8988T (cell line): ENCODE measurements around the gene RGS5.

ENCODE experiments used
- DNase-seq: peaks from one replicate; pipeline ENCODE4 v3.0.0; 2011

Gene RGS5

GRCh38 chr1:163141556-163141955, 61.2 kb downstream of the RGS5 start:
- DNase-seq: no peak

GRCh38 chr1:163137556-163138265, 65.0 kb downstream of the RGS5 start:
- DNase-seq: no peak

- DNase-seq: no peak
These were observed 70.7 kb downstream of the RGS5 start for GRCh38 chr1:163131981-163132380.

- no peak for DNase-seq
These were observed 72.4 kb downstream of the RGS5 start for GRCh38 chr1:163130225-163130856.

- DNase-seq: no peak
These were observed 74.4 kb downstream of the RGS5 start for GRCh38 chr1:163128282-163128681.

- DNase-seq: no peak
These were observed 77.9 kb downstream of the RGS5 start for GRCh38 chr1:163124812-163125211.

GRCh38 chr1:163120372-163120771, 82.3 kb downstream of the RGS5 start:
- no peak for DNase-seq

- no peak for DNase-seq
These were observed 83.0 kb downstream of the RGS5 start for GRCh38 chr1:163119707-163120106.

GRCh38 chr1:163115887-163116286, 86.8 kb downstream of the RGS5 start:
- no peak for DNase-seq

- no peak for DNase-seq
These were observed 95.1 kb downstream of the RGS5 start for GRCh38 chr1:163107655-163108054.

GRCh38 chr1:163106364-163106987, 96.2 kb downstream of the RGS5 start:
- DNase-seq: no peak

GRCh38 chr1:163104385-163105099, 98.2 kb downstream of the RGS5 start:
- DNase-seq: no peak

- DNase-seq: no peak
These were observed 100.1 kb downstream of the RGS5 start for GRCh38 chr1:163102590-163102989.

- DNase-seq: no peak
These were observed 107.5 kb downstream of the RGS5 start for GRCh38 chr1:163095213-163095612.

GRCh38 chr1:163094589-163094988, 108.1 kb downstream of the RGS5 start:
- DNase-seq: no peak

- no peak for DNase-seq
These were observed 108.5 kb downstream of the RGS5 start for GRCh38 chr1:163094182-163094581.

- DNase-seq: no peak
These were observed 109.1 kb downstream of the RGS5 start for GRCh38 chr1:163093579-163093978.

- no peak for DNase-seq
These were observed 109.5 kb downstream of the RGS5 start for GRCh38 chr1:163093169-163093568.
